ENCODE data around the gene ZNF22. TPM values are rescaled to one million over a fixed set of nuclear protein-coding genes. Genes with fewer than 3 reads are reported as not detected.

The ZNF22 gene
- total RNA-seq, 1 experiment from 2014 or later = 36.9 TPM

- no peak overlapping the region for H4K8ac ChIP-seq (replicated peaks; ENCODE audit: insufficient read length, low read depth, low read length)
- H3K4me3 Mint-ChIP-seq = no peak overlapping the region
Measured at GRCh38 chr10:44968500-44969400, 32.0 kb upstream of the ZNF22 start.

More at GRCh38 chr10:44968500-44969400, 32.0 kb upstream of the ZNF22 start:
- peaks cover 18% of the 10 kb centered on the region for H3K4me1 ChIP-seq (ENCODE audit: insufficient read depth, low read length)
- no peak overlapping the region for H3K27ac ChIP-seq (ENCODE audit: insufficient read length, low read depth, low read length)
- no peaks in the 10 kb centered on the region for H3K79me1 ChIP-seq (ENCODE audit: insufficient read depth, low read depth, low read length, poor library complexity, severe bottlenecking)
- no peaks in the 10 kb centered on the region for H3K9me3 ChIP-seq (ENCODE audit: control insufficient read depth, low read depth, low read length)
- no peak overlapping the region for H2BK20ac ChIP-seq (ENCODE audit: low read depth, low read length, poor library complexity, severe bottlenecking)
- H2BK15ac ChIP-seq (ENCODE audit: low read depth, low read length) = no peak overlapping the region
- H3K27me3 ChIP-seq (ENCODE audit: insufficient read depth, low read length) = no peaks in the 10 kb centered on the region
- no peak overlapping the region for H3K23ac ChIP-seq (ENCODE audit: insufficient read length, low read depth, low read length)
- no peak overlapping the region for H2AFZ ChIP-seq (ENCODE audit: low read length)
- H4K5ac ChIP-seq (ENCODE audit: insufficient read length, low read depth, low read length) = no peak overlapping the region
- no peak overlapping the region for H2BK12ac ChIP-seq (ENCODE audit: insufficient read length, low read depth, low read length)
- no peak overlapping the region for H3K56ac ChIP-seq (ENCODE audit: insufficient read length, low read depth, low read length)
- no peaks in the 10 kb centered on the region for H3K23me2 ChIP-seq (ENCODE audit: insufficient read length, low read depth, low read length, poor library complexity, severe bottlenecking)
- H3K4me2 ChIP-seq (ENCODE audit: insufficient read depth, insufficient read length, low read length) = no peak overlapping the region
- H3K14ac ChIP-seq (ENCODE audit: insufficient read depth, low read length) = no peak overlapping the region
- H2BK5ac ChIP-seq (ENCODE audit: insufficient read length, low read length) = no peak overlapping the region
- Mint-ChIP-seq H3K36me3 (ENCODE audit: insufficient read depth in 1 of 3, low read depth in 3 of 3) (peaks cover 7 to 27% (median 13%) of the 10 kb centered on the region in 3 experiments; a peak in 6 of 7 replicates), H3K27me3 (ENCODE audit: low read depth) (no peaks in the 10 kb centered on the region), H3K4me1 (peaks cover 46 to 49% of the 10 kb centered on the region in 2 experiments), H3K9me3 (no peaks in the 10 kb centered on the region; a peak in 2 of 5 replicates), H3K27ac (no peak overlapping the region; a peak in 1 of 7 replicates)
- no peak overlapping the region for H2AK5ac ChIP-seq (ENCODE audit: insufficient read length, low read length)
- no peak for DNase-seq
- H2BK120ac ChIP-seq (ENCODE audit: low read depth, low read length, poor library complexity, severe bottlenecking) = no peak overlapping the region
- H3T11ph ChIP-seq (ENCODE audit: low read length) = no peak overlapping the region
- no peaks in the 10 kb centered on the region for H3K79me2 ChIP-seq (ENCODE audit: insufficient read depth, low read length)
- H4K91ac ChIP-seq (ENCODE audit: insufficient read length, low read depth, low read length) = no peak overlapping the region
- 100% methylated on average over 1 of the region's 11 CpGs for WGBS (ENCODE audit: extremely low coverage, insufficient read length, low lambda C conversion rate)
- no peaks in the 10 kb centered on the region for H4K20me1 ChIP-seq (ENCODE audit: control insufficient read depth, insufficient read depth, insufficient read length)
- H3K4ac ChIP-seq (ENCODE audit: low read depth, low read length) = no peak overlapping the region
- TF ChIP-seq CTCF (conservative IDR thresholded peaks at IDR 0.05) = no peak
- no peak overlapping the region for H3K9ac ChIP-seq (ENCODE audit: extremely low read depth, insufficient read length, low read length)
- H3K18ac ChIP-seq (ENCODE audit: insufficient read length, low read depth, low read length) = peak overlapping the region; percentile 19

Measured in H9 (cell line).